Sigmoid colon (tissue), 4 donors: ENCODE results near the gene ACAP2.

Experiments used
- EP300 ChIP-seq, 4 donors: sonication (generic); formaldehyde crosslinking; IDR thresholded peaks; one replicate each; pipeline ENCODE4 v1.6.1; 2017; ENCODE audit warnings: antibody characterized with exemption in 4 of 4
- POLR2A ChIP-seq, 2 donors: fragments of 450-650 bp; IDR thresholded peaks; one replicate each; pipeline ENCODE4 v1.6.1; 2016; ENCODE audit warnings: antibody characterized with exemption in 2 of 2, mild to moderate bottlenecking in 2 of 2, moderate library complexity in 2 of 2
- TF ChIP-seq, protein P1 (sequence below), 4 experiments: fragments of 450-650 bp in 3 of 4; fragments of 200-600 bp in 1 of 4; IDR thresholded peaks; one replicate each; pipeline ENCODE4 v1.5.1; 2016 to 2019; ENCODE audit warnings: antibody characterized with exemption in 4 of 4, mild to moderate bottlenecking in 3 of 4, moderate library complexity in 2 of 4

DNA sequence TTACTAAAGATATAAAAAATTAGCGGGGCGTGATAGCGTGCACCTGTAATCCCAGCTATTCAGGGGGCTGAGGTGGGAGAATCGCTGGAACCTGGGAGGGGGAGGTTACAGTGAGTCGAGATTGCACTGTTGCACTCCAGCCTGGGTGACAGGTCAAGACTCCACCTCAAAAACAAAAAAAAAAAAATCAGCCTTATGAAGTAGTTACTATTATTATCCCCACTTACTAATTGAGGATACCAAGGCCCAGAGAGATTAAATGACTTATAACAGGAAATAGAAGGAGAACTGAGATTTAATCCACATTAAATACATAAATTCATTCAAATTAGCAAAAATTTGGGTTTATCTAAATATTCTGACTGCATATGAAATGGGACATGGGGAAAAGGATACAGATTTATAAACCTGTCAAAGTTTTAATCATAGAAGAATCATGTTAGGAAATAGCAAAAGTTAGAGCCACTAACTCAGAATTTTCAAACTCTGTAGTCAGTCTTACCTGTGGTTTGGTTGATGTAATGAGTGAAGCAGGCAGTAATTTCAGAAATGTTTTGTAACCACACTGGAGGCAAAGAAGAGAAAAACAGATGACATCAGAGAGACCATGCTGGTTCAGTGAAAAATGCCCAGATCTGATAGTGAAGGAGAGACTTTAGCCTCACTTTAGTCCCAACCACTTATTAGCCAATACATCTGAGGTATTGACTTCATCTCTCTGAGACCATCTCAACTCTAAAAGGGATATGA, 25.0 kb upstream of the ACAP2 start:
- TF ChIP-seq, protein P1, sequence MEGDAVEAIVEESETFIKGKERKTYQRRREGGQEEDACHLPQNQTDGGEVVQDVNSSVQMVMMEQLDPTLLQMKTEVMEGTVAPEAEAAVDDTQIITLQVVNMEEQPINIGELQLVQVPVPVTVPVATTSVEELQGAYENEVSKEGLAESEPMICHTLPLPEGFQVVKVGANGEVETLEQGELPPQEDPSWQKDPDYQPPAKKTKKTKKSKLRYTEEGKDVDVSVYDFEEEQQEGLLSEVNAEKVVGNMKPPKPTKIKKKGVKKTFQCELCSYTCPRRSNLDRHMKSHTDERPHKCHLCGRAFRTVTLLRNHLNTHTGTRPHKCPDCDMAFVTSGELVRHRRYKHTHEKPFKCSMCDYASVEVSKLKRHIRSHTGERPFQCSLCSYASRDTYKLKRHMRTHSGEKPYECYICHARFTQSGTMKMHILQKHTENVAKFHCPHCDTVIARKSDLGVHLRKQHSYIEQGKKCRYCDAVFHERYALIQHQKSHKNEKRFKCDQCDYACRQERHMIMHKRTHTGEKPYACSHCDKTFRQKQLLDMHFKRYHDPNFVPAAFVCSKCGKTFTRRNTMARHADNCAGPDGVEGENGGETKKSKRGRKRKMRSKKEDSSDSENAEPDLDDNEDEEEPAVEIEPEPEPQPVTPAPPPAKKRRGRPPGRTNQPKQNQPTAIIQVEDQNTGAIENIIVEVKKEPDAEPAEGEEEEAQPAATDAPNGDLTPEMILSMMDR (IDR thresholded peaks at IDR 0.05) = no peak
- TF ChIP-seq POLR2A (IDR thresholded peaks at IDR 0.05) (no peak), EP300 (IDR thresholded peaks at IDR 0.05) (no peak)
